Effector memory CD8-positive, alpha-beta T cell (primary cell): ENCODE results near the gene PFN3.

Experiments
- ATAC-seq: fragments of 150-1000 bp; cut with Tn5 transposase; replicated peaks from 2 replicates; pipeline ENCODE4 v1.10.0; 2021; ENCODE audit warnings: mild to moderate bottlenecking, moderate library complexity
- DNase-seq, 3 experiments: peaks; one replicate each; pipeline ENCODE4 v3.0.0; 2021
- H3K27ac Mint-ChIP-seq, 2 donors: one replicate each; pipeline ENCODE4 v1.8.0; 2022; ENCODE audit warnings: mild to moderate bottlenecking in 2 of 2, mixed read lengths in 2 of 2, moderate library complexity in 2 of 2
- H3K27me3 Mint-ChIP-seq, 2 donors: one replicate each; pipeline ENCODE4 v1.8.0; 2022; ENCODE audit warnings: mixed read lengths in 2 of 2
- H3K36me3 Mint-ChIP-seq: one replicate; pipeline ENCODE4 v1.8.0; 2022; ENCODE audit warnings: mild to moderate bottlenecking, moderate library complexity, mixed read lengths; ENCODE audit not compliant: insufficient read depth
- H3K4me1 Mint-ChIP-seq, 2 donors: one replicate each; pipeline ENCODE4 v1.8.0; 2022; ENCODE audit warnings: low read depth in 2 of 2, mixed read lengths in 2 of 2
- H3K4me3 Mint-ChIP-seq, 2 donors: one replicate each; pipeline ENCODE4 v1.8.0; 2022; ENCODE audit warnings: mild to moderate bottlenecking in 2 of 2, mixed read lengths in 2 of 2, moderate library complexity in 2 of 2
- H3K9me3 Mint-ChIP-seq, 2 donors: one replicate each; pipeline ENCODE4 v1.8.0; 2022; ENCODE audit warnings: mixed read lengths in 2 of 2

PFN3 gene

DNA sequence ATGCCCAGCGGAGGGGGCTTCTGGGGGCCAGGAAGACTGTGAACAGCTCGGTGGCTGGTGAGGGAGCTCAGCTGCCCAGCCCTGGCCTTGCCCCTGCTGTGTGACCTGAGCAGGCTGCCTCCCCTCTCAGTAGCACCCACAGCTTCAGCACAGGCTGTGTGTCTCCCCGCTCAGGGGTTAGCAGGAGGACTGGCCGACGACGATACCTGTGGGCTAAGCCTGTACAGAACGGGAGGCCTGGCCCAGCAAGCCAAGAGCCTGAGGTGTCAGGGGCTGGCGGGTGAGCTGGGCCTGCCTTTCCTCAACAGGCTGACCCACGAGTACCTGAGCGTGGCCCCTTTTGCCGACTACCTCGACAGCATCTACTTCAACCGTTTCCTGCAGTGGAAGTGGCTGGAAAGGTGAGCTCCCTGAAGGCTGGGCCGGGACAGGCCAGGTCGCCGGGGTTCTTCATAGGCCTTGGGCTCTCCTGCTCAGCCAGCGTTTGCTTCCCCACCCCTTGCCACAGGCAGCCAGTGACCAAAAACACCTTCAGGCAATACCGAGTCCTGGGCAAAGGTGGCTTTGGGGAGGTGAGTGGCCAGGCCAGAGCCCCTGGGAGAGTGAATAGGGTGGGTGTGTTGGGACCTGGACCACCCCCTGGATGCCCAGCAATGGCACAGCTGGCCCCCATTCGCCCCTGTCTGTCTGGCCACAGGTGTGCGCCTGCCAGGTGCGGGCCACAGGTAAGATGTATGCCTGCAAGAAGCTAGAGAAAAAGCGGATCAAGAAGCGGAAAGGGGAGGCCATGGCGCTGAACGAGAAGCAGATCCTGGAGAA, 32.6 kb upstream of the PFN3 start:
- Mint-ChIP-seq H3K9me3 (no peaks in the 10 kb centered on the region), H3K27ac (peak overlapping the region; percentile 69 to 93), H3K4me1 (peaks cover 46 to 60% of the 10 kb centered on the region in 2 donors), H3K4me3 (peak overlapping the region; percentile 69 to 90), H3K27me3 (no peaks in the 10 kb centered on the region), H3K36me3 (peaks cover 92% of the 10 kb centered on the region)
- ATAC-seq, result no peak
- no peak for DNase-seq

DNA sequence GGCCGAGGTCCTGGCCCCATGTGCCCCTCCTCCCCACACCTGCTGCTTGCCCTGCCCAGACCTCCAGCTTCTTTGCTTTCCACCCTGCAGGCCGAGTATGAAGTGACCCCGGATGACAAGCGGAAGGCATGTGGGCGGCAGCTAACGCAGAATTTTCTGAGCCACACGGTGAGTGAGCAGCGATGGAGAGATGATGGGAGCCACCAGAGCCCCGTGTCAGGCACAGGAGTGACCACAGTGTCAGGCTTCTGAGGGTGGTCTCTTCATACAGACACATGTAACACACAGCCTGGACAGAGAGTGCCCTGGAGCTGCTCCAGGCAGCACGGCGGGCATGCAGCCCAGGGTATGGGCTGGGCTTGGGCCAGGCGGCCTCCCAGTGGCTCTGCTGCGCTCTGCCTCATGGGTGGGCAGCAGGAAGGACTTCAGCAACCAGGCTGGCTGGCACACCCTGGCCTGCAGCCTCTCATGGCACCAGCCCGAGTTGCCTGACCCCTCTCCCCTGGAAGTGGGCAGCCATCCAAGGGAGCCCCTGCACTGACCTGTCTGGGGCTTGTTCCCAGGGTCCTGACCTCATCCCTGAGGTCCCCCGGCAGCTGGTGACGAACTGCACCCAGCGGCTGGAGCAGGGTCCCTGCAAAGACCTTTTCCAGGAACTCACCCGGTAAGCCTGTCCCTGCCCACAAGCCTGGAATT, 31.8 kb upstream of the PFN3 start:
- peaks cover 54 to 66% of the 10 kb centered on the region in 2 donors for H3K4me1 Mint-ChIP-seq
- ATAC-seq (no peak), DNase-seq (no peak)
- H3K27ac Mint-ChIP-seq, result peak overlapping the region; percentile 76 to 93
- no peaks in the 10 kb centered on the region for H3K27me3 Mint-ChIP-seq
- peak overlapping the region; percentile 90 to 93 for H3K4me3 Mint-ChIP-seq
- no peaks in the 10 kb centered on the region for H3K9me3 Mint-ChIP-seq
- peaks cover 90% of the 10 kb centered on the region for H3K36me3 Mint-ChIP-seq

DNA sequence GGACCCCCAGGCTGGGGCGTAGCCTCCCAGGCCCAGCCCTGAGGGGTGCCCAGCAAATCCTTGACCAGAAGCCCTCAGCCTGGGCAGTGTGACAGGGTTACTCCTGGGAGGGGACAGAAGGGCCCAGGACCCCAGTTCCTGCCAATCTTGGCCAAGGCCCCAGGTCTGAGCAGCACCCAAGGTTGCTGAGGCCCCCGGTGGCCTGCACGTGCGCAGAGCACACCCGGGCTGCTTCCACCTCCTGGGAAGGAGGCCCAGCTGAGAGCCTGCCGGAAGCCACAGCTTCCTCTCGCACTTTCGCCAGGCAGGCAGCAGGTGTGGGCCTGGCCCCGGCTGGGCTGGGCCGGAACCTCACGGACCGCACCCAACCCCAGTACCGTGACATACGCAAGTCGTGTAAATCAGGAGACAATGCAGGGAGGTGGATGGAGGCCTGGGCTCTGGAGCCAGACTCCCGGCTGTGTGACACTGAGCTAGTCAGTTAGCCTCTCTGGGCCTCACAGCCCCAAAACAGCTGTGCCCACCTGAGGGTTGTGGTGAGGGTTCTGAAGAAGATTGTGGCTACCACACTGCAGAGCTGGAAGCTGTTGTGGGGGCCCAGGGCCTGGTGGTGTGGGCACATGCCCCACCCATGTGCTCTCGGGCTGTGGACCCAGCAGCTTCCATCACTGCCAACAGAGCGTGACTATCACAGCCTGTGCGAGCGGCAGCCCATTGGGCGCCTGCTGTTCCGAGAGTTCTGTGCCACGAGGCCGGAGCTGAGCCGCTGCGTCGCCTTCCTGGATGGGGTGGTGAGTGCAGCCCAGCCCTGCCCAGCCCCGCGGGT, 31.1 kb upstream of the PFN3 start:
- Mint-ChIP-seq H3K36me3 (peaks cover 87% of the 10 kb centered on the region), H3K27me3 (no peaks in the 10 kb centered on the region), H3K4me1 (peaks cover 50 to 66% of the 10 kb centered on the region in 2 donors), H3K9me3 (no peaks in the 10 kb centered on the region), H3K27ac (peak overlapping the region; percentile 76 to 93), H3K4me3 (peak overlapping the region; percentile 90 to 93)
- DNase-seq (peak; percentile 68 to 72 (median 70)), ATAC-seq (peak; percentile 63)

DNA sequence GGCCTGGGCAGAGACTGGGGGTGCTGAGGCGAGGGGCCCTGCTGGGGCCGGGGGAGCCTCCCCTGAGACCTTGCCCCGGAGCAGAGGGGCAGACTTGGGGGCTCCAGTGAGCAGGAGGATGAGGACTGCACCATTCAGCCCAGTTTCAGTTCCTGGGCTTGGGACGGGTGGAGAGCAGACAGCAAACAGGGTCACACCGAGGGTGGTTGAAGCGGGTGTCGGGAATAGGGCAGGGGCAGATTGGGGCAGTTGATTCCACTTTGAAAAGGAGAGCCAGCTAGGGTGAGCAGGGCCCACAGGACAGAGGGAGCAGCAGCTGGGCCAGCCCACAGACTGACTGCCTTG, 30.5 kb upstream of the PFN3 start:
- Mint-ChIP-seq H3K4me1 (peaks cover 54 to 66% of the 10 kb centered on the region in 2 donors), H3K27me3 (no peaks in the 10 kb centered on the region), H3K4me3 (peak overlapping the region; percentile 90 to 93), H3K36me3 (peaks cover 87% of the 10 kb centered on the region), H3K9me3 (no peaks in the 10 kb centered on the region), H3K27ac (peak overlapping the region; percentile 76 to 93)
- ATAC-seq (no peak), DNase-seq (no peak)

DNA sequence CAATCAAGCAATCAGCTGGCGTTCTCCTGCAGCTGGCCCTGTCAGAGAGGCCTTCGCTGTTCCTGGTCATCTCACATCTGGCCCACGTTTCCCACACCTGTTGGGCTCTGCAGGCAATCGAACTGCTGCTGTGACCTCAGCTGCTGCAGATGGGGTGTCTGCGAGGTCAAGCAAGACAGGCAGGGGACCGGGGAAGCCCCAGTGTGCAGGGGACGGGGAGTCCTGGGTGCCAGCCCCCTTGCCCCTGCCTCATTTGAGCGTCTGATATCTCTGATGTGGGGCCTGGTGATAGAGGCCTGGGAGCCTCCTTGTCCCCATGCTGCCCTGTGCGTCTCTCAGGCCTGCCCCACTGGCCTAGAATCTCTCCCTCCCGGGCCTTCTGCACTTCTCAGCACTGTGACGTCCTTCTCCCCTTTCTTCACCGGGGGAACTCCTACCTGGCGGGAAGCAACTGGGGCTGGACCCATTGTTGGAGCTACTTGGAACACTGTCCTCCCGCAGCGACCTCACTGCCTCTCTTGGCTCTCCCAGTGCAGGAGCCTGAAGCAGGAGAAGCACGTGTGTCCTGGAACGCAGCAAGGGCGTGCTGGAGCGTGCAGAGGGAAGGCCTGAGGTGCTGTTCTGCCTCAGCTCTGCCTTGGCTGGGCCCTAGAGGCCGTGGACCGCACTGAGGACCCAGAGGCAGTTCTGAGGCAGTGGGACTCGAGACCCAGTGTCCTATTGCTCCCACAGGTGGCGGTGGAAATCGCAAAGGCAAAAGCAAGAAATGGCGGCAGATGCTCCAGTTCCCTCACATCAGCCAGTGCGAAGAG, 29.9 kb upstream of the PFN3 start:
- H3K36me3 Mint-ChIP-seq, result peaks cover 85% of the 10 kb centered on the region
- DNase-seq (no peak), ATAC-seq (no peak)
- peaks cover 59 to 70% of the 10 kb centered on the region in 2 donors for H3K4me1 Mint-ChIP-seq
- H3K4me3 Mint-ChIP-seq, result peak overlapping the region; percentile 90 to 93
- H3K27me3 Mint-ChIP-seq, result no peaks in the 10 kb centered on the region
- no peaks in the 10 kb centered on the region for H3K9me3 Mint-ChIP-seq
- peak overlapping the region; percentile 76 to 93 for H3K27ac Mint-ChIP-seq

DNA sequence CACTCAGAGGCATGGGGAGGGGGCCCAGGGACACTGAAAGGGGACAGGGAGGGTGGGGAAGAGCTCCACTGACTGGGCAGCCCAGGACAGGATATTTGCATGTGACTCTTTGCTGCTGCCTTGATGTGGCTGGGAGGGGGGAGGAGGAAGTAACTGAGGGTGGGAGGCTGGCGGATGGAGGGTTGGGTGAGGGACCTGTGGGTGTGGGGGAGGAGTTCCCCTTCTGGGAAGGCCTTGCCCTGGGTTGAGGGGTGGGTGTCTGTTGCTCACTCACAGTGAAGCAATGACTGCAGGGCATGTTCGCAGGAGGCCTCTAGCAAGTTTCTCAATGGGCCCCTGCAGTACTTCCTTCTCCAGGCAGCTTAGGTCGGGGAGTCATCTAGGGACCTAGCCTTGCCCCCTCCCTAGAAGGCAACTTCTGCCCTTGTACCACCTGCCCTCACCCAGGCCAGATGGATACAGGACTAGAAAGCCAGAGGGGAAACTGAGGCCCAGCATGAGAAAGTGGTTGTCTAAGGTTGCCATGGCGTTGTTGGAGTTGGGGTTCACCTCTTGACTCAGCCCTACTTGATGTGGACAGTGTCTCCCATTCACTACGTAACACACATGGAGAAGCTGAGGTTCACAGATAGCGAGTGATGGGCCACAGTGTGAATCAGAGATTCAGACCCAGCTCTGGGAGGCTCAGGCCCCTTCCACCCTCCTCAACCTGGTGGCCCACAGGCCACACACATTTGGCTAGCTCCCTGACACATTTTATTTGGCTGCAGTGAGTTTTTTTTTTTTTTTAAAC, 29.0 kb upstream of the PFN3 start:
- peak; percentile 22 for ATAC-seq
- Mint-ChIP-seq H3K9me3 (no peaks in the 10 kb centered on the region), H3K4me3 (peak overlapping the region; percentile 90 to 93), H3K4me1 (peaks cover 64 to 75% of the 10 kb centered on the region in 2 donors), H3K36me3 (peaks cover 76% of the 10 kb centered on the region), H3K27me3 (no peaks in the 10 kb centered on the region), H3K27ac (peak overlapping the region; percentile 76 to 93)
- peak; percentile 73 to 76 (median 76) for DNase-seq

DNA sequence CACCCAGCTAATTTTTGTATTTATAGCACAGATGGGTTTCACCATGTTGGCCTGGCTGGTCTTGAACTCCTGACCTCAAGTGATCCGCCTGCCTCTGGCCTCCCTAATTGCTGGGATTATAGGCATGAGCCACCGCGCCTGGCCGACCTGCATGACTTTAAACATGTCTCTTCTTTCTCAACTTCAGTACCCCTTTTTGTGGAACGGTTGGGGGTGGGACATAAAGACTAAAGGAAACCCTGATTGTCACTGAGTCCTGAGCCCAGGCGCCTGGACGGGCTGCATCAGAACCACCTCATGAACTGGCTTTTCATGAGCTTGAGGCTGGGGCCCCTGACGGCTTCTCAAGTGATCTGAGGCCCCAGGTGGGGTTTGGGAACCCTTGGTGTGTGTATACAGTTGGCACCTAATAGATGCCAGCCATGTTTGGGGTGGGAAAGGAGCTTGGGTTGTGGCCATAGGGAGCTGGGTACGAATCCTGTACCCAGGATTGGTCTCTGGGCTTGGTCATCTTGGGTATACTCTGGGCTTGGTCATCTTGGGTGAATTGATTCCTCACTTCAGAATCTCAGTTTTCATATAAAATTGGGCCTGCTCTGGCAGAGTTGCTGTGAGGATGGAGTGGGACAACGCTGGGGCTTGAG, 28.2 kb upstream of the PFN3 start:
- H3K4me3 Mint-ChIP-seq, result peak overlapping the region; percentile 90 to 93
- peaks cover 64 to 69% of the 10 kb centered on the region in 2 donors for H3K4me1 Mint-ChIP-seq
- no peaks in the 10 kb centered on the region for H3K27me3 Mint-ChIP-seq
- no peaks in the 10 kb centered on the region for H3K9me3 Mint-ChIP-seq
- ATAC-seq (no peak), DNase-seq (no peak)
- H3K36me3 Mint-ChIP-seq, result peaks cover 70% of the 10 kb centered on the region
- H3K27ac Mint-ChIP-seq, result peak overlapping the region; percentile 76 to 93

DNA sequence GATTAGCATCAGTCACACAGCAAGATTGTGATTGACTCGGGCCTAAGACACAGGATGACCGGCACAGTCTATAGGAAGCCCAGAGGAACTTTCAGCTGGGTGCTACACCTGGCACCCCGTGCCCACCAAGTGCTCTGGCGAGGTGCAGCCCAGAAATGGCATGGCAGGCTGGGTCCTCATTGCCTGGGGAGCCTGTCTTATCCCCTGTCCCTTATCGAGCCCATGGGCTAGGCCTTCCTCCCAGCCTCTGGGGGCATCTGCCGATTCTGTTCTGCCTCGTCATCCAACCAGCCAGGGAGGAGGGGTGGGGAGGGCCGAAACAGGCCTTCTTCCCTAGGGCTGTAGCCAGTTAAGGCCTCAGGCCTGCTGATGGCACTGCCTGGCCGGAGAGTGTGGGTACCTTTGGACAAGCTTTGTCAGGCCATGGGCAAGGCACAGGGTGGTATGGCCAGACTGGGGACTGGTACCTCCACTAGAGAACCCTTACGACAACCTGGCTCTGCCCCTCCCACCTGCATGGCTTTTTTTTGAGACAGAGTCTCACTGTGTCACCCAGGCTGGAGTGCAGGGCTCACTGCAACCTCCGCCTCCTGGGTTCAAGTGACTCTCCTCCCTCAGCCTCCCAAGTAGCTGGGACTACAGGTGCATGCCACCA, 27.6 kb upstream of the PFN3 start:
- no peaks in the 10 kb centered on the region for H3K9me3 Mint-ChIP-seq
- peak overlapping the region; percentile 90 to 93 for H3K4me3 Mint-ChIP-seq
- ATAC-seq (no peak), DNase-seq (no peak)
- peaks cover 64% of the 10 kb centered on the region for H3K36me3 Mint-ChIP-seq
- peak overlapping the region; percentile 93 to 95 for H3K27ac Mint-ChIP-seq
- H3K4me1 Mint-ChIP-seq, result peaks cover 64 to 65% of the 10 kb centered on the region in 2 donors
- no peaks in the 10 kb centered on the region for H3K27me3 Mint-ChIP-seq

DNA sequence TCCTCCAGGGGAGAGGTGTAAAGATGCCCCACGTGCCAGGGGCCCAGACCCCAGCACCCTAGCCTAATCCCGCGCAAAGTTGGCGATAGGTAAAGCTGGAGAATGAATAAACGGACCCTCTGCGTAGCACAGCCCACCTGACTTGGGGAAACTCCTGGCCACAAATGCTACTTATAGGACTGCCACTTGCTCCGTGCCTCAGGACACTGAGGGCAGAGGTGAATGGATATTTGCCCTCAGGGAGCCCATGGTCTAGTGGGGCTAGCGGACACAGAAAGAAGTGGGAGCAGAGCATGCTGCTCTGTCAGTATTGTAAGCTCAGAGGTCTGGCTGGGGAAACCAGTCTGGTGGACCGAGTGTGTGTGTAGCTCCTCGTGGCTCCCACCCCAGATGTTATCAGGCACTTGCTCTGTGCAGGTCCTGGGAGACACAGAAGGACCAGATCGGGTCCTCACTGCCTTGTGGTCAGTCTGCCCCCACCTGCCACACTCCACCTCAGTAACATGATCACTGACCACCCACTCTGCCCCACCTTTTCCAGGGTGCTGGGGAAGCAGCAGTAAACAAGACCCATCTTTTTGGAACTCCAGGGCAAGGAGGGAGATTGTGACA, 26.9 kb upstream of the PFN3 start:
- H3K36me3 Mint-ChIP-seq, result peaks cover 57% of the 10 kb centered on the region
- no peaks in the 10 kb centered on the region for H3K27me3 Mint-ChIP-seq
- peaks cover 61 to 64% of the 10 kb centered on the region in 2 donors for H3K4me1 Mint-ChIP-seq
- no peak for DNase-seq
- H3K9me3 Mint-ChIP-seq, result no peaks in the 10 kb centered on the region
- peak overlapping the region; percentile 90 to 93 for H3K4me3 Mint-ChIP-seq
- ATAC-seq, result no peak
- peak overlapping the region; percentile 93 to 95 for H3K27ac Mint-ChIP-seq

DNA sequence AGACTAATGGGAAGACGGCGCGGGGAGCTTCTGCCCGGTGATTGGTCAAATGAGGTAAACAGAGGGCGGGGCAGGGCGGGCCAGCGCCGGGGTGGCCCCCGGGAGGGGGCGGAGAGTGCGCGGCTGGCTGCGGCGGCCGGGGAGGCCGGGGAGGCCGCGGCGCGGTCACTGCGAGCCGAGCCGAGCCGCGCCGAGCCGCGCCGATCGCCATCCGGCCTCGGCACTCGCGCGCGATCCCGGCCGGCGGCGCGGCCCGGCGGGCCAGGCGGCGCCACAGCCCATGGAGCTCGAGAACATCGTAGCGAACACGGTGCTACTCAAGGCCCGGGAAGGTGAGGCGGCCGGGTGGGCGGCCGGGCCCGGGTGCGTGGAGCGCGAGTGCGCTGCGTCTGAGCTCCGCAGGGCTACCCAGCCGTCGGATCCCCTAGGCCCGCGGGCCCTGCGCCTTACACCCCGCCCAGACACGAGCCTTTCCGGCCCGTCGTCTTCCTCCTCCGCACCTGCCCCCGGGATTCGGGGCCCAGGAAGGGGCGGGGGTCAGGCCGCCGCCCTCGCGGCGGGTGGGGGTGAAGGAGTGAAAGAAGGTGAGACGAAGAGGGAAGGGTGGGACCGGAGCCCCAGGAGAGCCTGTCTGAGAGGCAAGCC, 26.2 kb upstream of the PFN3 start, which contains the start of gene GRK6:
TSS of gene GRK6 (plus strand) at position 111 of the 645 bp plus-strand sequence. CDS start at position 281, 170 bp downstream.
- peak; percentile 11 for ATAC-seq

More for the DNA sequence above, 26.2 kb upstream of the PFN3 start, which contains the start of gene GRK6:
- no peaks in the 10 kb centered on the region for H3K27me3 Mint-ChIP-seq
- peak within 1 kb of the TSS; percentile 90 to 93 for H3K4me3 Mint-ChIP-seq
- peak; percentile 56 to 64 (median 61) for DNase-seq
- H3K9me3 Mint-ChIP-seq, result no peaks in the 10 kb centered on the region
- peak within 1 kb of the TSS; percentile 93 to 95 for H3K27ac Mint-ChIP-seq
- H3K36me3 Mint-ChIP-seq, result peaks cover 50% of the 10 kb centered on the region
- peaks cover 56 to 59% of the 10 kb centered on the region in 2 donors for H3K4me1 Mint-ChIP-seq
